Activated T-cell treated with anti-CD3 and anti-CD28 coated beads, Interleukin-2, amount 50 U/mL, for 1 hour (primary cell): ENCODE results near the gene AZU1.
"Not testable (repeated sequence)": the region's sequence is repeated elsewhere in the genome, so short reads cannot be mapped to it uniquely, and the experiment has no call there.

Experiments
- DNase-seq: peaks from one replicate; pipeline ENCODE4 v3.0.0-alpha.2; 2020

The AZU1 gene

DNA sequence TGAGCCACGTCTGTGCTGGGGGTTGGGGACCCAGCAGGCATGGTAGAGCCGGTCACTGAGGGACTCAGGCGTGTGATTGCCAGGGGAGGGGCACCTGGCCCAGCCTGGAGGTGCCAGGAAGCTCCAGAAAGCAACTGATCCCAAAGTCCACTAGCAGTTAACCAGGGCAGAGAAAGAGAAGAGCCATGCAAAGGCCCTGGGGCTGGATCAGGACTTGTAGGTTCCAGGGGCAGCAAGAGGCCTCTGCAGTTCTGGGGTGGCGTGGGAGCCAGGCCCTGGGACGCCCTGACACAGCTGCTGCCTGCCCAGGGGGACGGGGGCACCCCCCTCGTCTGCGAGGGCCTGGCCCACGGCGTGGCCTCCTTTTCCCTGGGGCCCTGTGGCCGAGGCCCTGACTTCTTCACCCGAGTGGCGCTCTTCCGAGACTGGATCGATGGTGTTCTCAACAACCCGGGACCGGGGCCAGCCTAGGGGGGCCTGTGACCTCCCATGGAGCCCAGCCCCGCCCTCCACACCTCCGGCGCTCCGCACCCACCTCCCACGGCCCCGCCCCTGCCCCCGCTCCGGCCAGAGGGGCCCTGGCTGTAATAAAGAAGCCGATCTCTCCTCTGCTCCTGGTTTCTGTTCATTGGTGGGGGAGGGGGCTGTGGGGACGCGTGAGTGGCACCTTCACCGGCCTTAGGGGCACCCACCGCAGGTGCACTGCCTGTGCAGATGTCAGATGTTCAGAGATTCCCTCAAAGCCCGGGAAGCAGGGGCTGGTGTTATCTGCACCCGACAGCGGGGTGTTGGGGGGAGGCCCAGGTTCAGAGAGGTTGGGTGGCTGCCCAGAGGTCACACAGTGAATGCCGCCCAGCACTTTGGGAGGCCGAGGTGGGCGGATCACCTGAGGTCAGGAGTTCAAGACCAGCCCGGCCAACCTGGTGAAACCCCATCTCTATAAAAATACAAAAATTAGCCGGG is 4.1 kb downstream of the AZU1 start:
- no peak for DNase-seq

DNA sequence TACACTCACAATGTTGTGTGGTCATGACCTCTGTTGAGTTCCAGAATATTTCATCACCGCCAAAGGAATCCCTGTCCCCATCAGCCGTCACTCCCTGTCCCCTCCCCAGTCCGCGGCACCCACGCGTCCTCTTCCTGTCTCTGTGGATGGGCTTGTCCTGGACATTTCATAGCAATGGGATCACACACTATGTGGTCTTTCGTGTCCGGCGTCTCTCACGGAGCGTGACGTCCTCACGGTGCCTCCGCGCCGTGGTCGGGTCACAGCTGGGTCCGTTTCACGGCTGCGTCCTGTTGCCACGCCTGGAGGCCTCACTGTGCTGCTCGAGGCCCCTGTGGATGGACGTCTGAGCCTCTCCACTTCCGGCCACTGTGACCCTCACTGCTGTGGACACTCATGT is 6.6 kb downstream of the AZU1 start:
- no peak for DNase-seq

DNA sequence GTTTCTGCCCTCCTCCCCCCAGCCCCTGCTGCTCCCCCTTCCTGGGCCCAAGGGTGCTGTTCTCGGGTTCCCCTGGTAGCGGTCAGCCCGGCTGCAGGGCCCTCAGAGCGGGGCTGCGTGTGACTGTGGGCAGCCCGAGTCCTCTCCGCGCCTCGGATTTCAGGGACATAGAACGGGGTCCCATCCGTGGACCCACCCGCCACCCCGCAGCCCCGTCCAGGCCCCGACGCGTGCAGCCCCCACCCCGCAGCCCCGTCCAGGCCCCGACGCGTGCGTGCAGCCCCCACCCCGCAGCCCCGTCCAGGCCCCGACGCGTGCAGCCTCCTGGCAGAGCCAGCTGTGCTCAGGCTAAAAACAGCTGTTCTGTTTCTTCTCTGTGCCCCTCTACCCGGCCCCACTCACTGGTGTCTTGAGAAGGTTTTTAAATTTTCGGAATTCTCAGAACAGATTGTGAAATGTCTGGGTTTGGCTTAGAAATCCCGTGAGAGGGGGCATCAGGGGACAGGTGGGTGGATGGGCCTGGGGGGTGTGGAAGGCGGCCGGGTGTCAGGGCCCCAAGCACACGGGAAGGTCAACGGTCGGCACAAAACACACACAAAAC is 7.7 kb downstream of the AZU1 start:
- DNase-seq, result no peak

DNA sequence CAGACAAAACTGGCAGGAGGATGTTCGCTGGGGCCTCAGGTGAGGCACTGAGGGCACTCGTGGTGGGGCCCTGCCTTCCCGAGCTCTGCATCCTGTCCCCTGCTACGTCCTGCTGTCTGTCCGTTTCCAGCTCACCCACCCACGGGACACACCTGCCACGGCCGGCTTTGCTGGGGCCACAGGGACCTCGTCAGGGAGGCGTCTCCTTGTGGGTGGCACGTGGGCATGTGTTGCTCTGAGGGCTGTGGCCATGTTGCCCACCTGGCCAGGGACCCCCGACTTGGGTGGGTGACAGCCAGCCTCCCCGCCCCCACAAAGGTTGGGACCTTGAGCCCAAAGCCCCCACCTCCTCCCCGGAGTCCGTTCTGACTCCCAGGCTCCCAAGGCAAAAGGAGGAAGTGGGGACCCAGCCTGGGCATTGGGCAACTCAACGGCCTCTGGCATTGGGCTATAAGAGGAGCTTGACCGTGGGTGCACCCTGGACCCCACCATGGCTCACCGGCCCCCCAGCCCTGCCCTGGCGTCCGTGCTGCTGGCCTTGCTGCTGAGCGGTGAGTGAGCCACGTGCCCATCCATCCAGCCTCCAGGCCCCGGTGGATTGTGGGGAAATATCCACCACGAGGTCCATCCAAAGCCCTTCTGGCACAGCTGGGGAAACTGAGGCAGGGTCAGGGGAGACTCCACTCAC is 13.0 kb downstream of the AZU1 start, which contains the start of gene PRTN3:
Gene PRTN3 (plus strand): TSS at position 481 of the 688 bp plus-strand sequence. CDS start 10 bp downstream, at position 491.
- DNase-seq, result no peak

DNA sequence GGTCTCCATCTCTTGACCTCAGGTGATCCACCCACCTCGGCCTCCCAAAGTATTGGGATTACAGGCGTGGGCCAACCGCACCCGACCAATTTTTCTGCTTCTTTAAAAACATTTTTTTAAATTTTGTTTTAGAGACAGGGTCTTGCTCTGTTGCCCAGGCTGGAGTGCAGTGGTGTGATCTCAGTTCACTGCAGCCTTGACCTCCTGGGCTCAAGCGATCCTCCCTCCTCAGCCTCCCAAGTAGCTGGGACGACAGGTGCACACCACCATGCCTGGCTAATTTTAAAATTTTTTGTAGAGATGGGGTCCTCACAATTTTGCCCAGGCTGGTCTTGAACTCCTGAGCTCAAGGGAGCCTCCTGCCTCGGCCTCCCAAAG is 15.2 kb downstream of the AZU1 start:
- DNase-seq, result not testable (repeated sequence)

DNA sequence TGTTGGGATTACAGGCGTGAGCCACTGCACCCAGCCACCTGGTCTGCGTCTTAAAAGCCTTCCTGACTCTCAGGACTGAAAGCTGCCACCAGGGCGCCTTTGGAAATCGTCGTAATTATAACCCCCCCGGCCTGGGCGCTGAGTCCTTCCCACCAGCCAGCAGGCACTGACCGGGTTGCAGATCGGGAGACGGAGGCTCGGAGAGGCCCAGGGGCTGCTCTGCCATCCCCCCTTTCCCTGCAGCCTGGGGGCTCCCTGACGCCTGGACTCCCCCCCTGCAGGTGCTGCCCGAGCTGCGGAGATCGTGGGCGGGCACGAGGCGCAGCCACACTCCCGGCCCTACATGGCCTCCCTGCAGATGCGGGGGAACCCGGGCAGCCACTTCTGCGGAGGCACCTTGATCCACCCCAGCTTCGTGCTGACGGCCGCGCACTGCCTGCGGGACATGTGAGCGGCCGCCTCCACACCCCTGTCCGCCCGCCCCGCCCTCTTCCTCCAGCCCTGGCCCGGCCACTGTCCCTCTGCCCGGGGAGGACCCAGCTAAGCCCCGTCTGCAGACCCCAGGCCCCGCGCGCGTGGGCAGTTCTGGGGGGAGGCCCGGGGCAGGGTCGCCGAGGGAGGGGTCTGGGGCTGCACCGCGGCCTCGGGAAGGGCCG is 15.7 kb downstream of the AZU1 start:
- DNase-seq, result no peak

DNA sequence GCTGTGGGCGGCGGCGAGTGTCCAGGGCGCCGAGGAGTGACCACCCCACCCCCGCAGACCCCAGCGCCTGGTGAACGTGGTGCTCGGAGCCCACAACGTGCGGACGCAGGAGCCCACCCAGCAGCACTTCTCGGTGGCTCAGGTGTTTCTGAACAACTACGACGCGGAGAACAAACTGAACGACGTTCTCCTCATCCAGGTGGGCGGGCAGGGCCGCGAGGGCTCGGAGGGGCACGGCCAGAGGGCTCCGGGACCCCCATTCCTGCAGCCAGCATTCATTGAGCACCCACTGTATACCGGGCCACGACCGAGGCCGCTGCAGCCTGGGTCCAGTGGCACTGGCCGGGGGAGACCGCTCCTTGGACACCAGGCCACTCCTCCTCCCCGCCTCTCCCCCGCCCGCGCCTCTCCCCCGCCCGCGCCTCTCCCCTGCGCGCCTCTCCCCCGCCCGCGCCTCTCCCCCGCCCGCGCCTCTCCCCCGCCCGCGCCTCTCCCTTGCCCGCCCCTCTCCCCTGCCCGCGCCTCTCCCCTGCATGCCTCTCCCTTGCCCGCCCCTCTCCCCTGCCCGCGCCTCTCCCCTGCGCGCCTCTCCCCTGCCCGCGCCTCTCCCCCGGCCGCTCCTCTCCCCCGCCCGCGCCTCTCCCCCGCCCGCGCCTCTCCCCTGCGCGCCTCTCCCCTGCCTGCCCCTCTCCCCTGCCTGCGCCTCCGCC is 16.4 kb downstream of the AZU1 start:
- DNase-seq, result no peak

DNA sequence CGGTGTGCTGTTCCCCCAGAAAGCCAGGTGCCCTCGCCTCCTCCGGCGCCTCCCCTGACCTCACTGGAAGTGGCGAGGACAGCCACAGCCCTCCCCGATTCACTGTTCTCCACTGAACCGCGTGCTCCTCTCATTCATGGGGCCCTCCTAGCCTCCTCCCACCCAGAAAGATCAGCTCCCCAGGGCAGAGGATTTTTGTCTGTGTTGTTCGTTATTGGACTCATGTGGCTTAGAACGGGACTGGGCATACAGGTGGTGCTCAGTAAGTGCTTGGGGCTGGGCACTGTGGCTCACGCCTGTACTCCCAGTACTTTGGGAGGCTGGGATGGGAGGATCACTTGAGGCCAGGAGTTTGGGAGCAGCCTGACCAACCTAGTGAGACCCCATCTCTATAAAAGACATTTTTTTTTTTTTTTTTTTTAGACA is 16.9 kb downstream of the AZU1 start:
- DNase-seq, result no peak

DNA sequence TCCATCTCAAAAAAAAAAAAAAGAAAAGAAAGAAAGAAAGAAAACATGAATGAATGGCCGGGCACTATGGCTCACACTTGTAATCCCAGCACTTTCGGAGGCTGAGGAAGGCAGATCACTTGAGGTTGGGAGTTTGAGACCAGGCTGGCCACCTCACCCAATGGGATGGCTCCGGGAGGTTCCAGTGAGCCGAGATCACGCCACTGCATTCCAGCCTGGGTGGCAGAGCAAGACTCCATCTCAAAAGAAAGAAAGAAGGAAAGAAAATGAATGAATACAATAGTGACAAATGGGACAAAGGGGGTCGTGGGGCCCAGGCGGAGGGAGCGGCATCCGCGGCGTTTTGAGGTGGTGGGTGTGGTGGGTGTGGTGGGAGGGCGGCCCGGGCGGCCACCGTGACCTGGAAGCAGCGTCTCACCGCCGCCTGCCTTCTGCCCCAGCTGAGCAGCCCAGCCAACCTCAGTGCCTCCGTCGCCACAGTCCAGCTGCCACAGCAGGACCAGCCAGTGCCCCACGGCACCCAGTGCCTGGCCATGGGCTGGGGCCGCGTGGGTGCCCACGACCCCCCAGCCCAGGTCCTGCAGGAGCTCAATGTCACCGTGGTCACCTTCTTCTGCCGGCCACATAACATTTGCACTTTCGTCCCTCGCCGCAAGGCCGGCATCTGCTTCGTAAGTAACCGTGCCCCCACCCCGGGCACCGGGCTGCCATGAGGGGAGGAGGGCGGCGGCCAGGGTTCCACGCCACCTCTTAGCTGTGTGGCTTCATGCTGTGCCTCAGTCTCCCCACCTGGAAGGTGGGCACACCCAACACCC is 18.3 kb downstream of the AZU1 start:
- DNase-seq, result no peak

DNA sequence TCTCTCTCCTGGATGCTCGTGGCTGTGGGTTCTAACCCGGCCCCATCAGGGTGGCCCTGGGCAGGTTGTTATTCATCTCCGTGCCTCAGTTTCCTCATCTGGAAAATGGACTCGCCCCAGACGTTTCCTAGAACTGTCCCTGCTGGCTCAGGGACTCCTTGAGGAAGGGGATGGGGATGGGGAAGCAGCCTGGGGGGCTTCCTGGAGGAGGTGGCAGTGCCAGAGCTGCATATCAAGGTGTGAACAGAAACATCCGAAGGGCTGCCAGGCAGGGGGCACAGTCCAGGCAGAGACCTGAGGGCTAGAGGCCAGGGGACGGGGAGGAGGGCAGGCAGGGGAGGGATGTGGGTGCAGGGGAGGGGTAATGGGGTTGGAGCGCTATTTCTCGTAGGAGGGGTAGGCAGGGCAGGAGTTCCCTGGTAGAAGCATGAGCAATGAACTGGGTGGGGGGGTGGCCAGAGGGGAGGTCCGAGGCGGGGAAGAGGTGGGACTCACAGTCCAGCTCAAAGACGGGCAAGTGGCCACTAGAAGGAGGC is 20.8 kb downstream of the AZU1 start:
- no peak for DNase-seq

DNA sequence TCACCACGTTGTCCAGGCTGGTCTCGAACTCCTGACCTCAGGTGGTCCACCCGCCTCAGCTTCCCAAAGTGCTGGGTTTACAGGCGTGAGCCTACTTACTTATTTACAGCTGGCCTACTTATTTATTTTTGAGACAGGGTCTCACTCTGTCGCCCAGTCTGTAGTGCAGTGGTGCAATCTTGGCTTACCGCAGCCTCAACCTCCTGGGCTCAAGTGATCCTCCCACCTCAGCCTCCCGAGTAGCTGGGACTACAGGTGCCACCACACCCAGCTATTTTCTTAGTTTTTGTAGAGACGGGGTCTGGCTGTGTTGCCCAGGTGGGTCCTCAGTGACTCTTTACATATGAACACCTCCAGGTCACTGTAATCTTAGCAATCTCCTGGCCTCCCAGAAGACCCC is 21.6 kb downstream of the AZU1 start:
- not testable (repeated sequence) for DNase-seq

DNA sequence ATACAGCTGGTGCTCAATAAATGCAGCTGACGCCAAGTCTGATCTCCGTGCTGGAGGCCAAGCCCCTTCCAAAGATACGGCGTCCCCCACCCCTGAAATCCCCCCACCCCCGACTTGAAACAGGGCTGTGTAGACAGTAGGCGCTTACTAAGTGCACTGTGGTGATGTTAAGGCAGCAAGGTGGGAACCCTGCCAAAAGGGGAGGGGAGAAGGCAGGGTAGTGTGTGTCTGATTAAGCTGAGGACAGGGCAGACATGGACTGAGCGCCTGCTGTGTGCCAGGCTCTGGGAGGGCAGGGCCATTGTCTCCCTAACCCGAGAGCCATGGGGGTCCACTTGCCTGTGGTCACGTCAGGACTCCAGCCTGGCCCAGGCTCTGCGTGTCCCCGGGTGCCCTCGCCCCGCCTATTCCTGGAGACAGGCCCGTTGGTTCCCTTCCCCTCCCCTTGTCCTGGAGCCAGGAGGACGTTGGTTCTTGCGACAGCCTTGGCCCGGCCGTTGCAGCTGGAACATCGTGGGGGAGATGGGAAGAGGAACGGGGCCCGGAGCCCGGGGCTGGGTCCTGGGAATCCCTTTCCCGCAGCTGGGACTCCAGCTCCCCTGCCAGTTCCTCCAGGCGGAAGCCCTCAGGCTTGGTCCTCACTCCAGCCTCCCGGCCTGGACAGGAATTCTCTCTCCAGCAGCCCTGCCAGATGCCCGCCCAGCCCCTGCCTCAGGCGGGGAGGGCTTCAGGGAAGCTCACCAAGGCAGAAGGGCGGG is 22.8 kb downstream of the AZU1 start:
- no peak for DNase-seq

DNA sequence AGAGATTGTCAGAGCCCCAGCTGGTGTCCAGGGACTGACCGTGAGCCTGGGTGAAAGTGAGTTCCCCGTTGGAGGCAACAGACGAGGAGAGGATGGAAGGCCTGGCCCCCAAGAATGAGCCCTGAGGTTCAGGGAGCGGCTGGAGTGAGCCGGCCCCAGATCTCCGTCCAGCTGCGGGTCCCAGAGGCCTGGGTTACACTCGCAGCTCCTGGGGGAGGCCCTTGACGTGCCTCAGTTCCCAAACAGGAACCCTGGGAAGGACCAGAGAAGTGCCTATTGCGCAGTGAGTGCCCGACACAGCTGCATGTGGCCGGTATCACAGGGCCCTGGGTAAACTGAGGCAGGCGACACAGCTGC is 23.3 kb downstream of the AZU1 start:
- DNase-seq, result no peak

DNA sequence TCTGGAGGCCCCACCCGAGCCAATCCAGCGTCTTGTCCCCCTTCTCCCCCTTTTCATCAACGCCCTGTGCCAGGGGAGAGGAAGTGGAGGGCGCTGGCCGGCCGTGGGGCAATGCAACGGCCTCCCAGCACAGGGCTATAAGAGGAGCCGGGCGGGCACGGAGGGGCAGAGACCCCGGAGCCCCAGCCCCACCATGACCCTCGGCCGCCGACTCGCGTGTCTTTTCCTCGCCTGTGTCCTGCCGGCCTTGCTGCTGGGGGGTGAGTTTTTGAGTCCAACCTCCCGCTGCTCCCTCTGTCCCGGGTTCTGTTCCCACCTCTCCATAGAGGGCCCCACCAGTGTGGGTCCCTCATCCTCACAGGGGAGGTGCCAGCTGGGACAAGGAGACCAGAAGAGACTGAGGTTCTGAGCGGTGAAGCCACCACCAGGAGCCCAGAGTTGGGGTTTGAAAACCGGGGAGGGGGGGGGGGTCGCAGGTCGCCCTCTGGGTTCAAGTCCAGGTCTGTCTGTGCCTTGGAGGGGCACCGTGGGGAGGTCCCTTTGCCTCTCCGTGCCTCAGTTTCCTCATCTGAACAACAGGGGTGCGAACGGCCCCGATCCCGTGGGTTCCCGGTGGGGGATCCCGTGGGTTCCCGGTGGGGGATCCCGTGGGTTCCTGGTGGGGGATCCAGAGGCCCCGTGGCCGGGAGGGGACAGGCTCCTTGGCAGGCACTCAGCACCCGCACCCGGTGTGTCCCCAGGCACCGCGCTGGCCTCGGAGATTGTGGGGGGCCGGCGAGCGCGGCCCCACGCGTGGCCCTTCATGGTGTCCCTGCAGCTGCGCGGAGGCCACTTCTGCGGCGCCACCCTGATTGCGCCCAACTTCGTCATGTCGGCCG is 24.7 kb downstream of the AZU1 start, which contains the start of gene ELANE:
Gene ELANE (plus strand): TSS at position 168 of the 878 bp plus-strand sequence. CDS start 26 bp downstream, at position 194.
- no peak for DNase-seq

DNA sequence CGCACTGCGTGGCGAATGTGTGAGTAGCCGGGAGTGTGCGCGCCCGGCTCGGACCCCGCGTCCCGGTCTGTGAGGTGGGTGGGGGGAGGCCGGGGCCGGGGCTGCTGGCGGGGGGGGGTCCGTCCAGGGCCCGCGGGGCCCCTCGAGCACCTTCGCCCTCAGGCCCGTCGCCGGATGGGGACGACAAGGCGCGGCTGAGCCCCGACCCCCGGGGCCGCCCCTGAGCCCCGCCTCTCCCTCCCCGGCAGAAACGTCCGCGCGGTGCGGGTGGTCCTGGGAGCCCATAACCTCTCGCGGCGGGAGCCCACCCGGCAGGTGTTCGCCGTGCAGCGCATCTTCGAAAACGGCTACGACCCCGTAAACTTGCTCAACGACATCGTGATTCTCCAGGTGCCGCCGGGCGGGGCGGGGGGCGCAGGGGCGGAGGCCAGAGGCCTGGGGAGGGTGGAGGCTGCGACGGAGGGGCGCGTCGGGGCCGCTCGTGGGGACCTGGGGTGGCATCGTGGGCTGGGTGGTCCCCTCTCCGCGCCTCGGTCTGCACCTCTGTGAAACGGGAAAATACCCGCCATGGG is 25.5 kb downstream of the AZU1 start:
- no peak for DNase-seq

DNA sequence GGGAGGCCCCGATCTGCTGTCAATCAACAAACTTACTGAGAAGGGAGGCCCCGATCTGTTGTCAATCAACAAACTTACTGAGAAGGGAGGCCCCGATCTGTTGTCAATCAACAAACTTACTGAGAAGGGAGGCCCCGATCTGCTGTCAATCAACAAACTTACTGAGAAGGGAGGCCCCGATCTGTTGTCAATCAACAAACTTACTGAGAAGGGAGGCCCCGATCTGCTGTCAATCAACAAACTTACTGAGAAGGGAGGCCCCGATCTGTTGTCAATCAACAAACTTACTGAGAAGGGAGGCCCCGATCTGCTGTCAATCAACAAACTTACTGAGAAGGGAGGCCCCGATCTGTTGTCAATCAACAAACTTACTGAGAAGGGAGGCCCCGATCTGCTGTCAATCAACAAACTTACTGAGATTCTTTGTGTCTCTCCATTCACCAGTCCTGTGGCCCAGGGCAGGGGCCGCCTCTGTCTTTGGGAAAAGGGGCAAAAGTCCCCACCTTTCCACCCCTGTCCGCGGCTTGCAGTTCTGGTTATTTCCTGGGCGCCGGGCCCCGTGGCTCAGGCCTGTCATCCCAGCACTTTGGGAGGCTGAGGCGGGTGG is 26.1 kb downstream of the AZU1 start:
- DNase-seq, result not testable (repeated sequence)

DNA sequence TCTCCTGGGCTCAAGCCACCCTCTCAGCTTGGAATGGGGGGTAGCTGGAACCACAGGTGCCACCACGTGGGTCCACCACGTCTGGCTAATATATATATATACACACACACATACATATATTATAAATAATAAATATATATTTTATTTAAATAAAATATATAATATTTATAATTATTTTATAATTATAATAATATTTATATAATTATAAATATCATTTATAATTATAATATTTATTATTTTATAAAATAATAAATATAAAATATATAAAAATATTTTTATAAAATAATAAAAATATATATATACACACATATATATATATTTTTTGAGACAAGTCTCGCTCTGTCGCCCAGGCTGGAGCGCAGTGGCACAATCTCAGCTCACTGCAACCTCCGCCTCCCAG is 26.9 kb downstream of the AZU1 start:
- DNase-seq, result no peak

DNA sequence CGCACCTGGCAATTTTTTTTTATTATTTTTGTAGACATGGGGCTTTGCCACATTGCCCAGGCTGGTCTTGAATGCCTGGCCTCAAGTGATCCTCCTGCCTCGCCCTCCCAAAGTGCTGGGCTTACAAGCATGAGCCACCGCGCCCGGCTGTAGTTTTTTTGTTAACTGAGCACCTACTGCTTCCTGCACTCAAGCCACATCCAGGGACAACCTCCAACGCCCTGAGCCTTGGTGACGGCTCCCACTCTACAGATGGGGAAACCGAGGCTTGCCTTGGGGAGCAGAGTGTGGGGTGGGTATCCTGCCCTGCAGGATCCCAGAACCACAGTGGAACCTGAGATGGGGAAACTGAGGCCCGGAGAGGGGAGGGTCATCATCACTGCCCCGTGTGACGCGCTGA is 27.5 kb downstream of the AZU1 start:
- no peak for DNase-seq
